OCI-LY1 (cell line): ENCODE measurements around the gene RNF115.

Source experiments
- H2AFZ ChIP-seq: fragments of 200-600 bp; sonication (generic), shearing (Covaris generic); 2 replicates; pipeline ENCODE4 v1.6.0; 2014; ENCODE audit warnings: antibody characterized with exemption, mild to moderate bottlenecking, low read length
- H3F3A ChIP-seq: fragments of 200-600 bp; sonication (generic), shearing (Covaris generic); 2 replicates; pipeline ENCODE4 v1.6.0; 2014; ENCODE audit warnings: mild to moderate bottlenecking, antibody characterized with exemption, low read length, moderate library complexity; ENCODE audit not compliant: insufficient read depth
- H3K27ac ChIP-seq: fragments of 200-600 bp; sonication (generic); 2 replicates; pipeline ENCODE4 v1.5.1; 2014; ENCODE audit warnings: low read length, mixed run types, mild to moderate bottlenecking, low read depth; ENCODE audit not compliant: poor library complexity, severe bottlenecking
- H3K27me3 ChIP-seq: fragments of 200-600 bp; sonication (generic); 2 replicates; pipeline ENCODE4 v1.6.0; 2014; ENCODE audit warnings: antibody characterized with exemption, mild to moderate bottlenecking, low read length, moderate library complexity; ENCODE audit not compliant: insufficient read depth
- H3K36me3 ChIP-seq: fragments of 200-600 bp; sonication (generic); 2 replicates; pipeline ENCODE4 v1.6.1; 2014; ENCODE audit warnings: mild to moderate bottlenecking, antibody characterized with exemption, low read length, moderate library complexity, mixed read lengths; ENCODE audit not compliant: insufficient read depth
- H3K4me1 ChIP-seq: fragments of 200-600 bp; sonication (generic); 2 replicates; pipeline ENCODE4 v1.5.1; 2014; ENCODE audit warnings: mild to moderate bottlenecking, low read length, moderate library complexity; ENCODE audit not compliant: insufficient read depth, severe bottlenecking
- H3K4me2 ChIP-seq: fragments of 200-600 bp; sonication (generic), shearing (Covaris generic); 2 replicates; pipeline ENCODE4 v1.6.1; 2014; ENCODE audit warnings: low read length
- H3K4me3 ChIP-seq: fragments of 200-600 bp; sonication (generic); 2 replicates; pipeline ENCODE4 v1.5.1; 2014; ENCODE audit warnings: low read length, low read depth, mild to moderate bottlenecking, mixed read lengths; ENCODE audit not compliant: poor library complexity, severe bottlenecking
- H3K79me2 ChIP-seq: fragments of 200-600 bp; shearing (Covaris generic); 2 replicates; pipeline ENCODE4 v1.6.1; 2016; ENCODE audit warnings: mixed run types, low read length, mixed read lengths; ENCODE audit not compliant: insufficient read depth
- H3K9ac ChIP-seq: fragments of 200-600 bp; sonication (generic), shearing (Covaris generic); 2 replicates; pipeline ENCODE4 v1.6.1; 2014; ENCODE audit warnings: mild to moderate bottlenecking, low read length, mixed read lengths
- H3K9me2 ChIP-seq: fragments of 200-600 bp; sonication (generic), shearing (Covaris generic); 2 replicates; pipeline ENCODE4 v1.6.1; 2014; ENCODE audit warnings: low read depth, mild to moderate bottlenecking, low read length, mixed read lengths
- H3K9me3 ChIP-seq: fragments of 200-600 bp; shearing (Covaris generic); 2 replicates; pipeline ENCODE4 v1.6.1; 2014; ENCODE audit warnings: low read length, mixed read lengths
- H4K20me1 ChIP-seq: fragments of 200-600 bp; sonication (generic), shearing (Covaris generic); 2 replicates; pipeline ENCODE4 v1.6.0; 2016; ENCODE audit warnings: mild to moderate bottlenecking, low read length; ENCODE audit not compliant: insufficient read depth
- EZH2 ChIP-seq: fragments of 200-600 bp; sonication (generic), shearing (Covaris generic); IDR thresholded peaks from 2 replicates; pipeline ENCODE4 v1.8.0; 2017; ENCODE audit warnings: borderline replicate concordance, mixed run types, mild to moderate bottlenecking, antibody characterized with exemption, low read length, moderate library complexity, mixed read lengths
- TF ChIP-seq, protein P1 (sequence below): fragments of 200-600 bp; sonication (generic), shearing (Covaris generic); IDR thresholded peaks from 2 replicates; pipeline ENCODE4 v1.5.1; 2017; ENCODE audit warnings: mild to moderate bottlenecking, antibody characterized with exemption, low read length, moderate library complexity, mixed read lengths

RNF115 gene

DNA sequence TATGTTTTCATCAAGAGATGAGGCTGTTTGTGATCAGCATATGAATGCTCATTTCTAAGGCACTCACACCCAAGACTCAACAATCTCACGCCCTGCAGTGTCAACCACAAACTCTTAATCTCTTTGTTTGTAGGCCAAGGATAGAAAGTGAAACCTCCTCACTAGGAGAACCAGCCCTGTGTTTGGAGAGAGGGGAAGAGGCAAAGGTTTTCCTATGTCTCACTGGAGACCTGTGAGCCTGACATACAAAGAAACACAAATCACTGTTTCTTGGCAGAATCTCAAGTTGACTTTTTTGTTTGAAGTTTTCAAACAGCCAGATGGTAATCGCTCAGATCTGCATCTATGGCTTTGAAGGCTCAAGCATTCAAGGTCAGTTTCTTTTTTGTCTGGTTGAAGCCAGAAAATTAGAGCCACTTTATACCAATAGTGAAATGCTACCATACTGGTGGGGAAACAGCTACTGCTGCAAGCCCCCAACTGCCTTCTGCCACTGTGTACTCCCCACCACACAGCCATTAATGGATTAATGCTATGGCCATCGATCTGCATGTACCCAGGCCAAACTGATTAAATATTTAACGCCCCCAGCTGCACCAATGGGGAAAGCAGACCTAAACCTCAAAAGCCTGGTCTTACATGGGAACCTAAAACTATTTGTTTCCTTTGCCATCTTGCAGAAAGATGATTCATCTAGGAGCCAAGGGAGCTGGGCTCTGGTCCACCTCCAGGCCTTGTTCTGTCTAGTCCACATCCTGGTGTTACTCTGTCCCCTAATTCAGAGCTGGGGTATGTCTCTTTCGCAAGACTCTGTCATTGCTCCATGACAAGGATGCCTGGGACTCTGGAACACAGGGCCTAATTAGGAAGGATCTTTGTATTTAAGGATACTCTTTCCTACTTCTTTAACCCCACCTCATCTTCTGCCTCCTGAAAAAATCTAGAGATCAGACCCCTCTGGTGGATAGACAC is 133.0 kb downstream of the RNF115 start:
- Histone ChIP-seq H3K27ac (no peak overlapping the region), H3K27me3 (no peaks in the 10 kb centered on the region), H3K4me3 (no peak overlapping the region), H3K79me2 (no peaks in the 10 kb centered on the region), H2AFZ (no peak overlapping the region), H3K9me2 (no peaks in the 10 kb centered on the region), H3K4me2 (no peak overlapping the region), H4K20me1 (no peaks in the 10 kb centered on the region), H3K9me3 (no peaks in the 10 kb centered on the region), H3K9ac (no peak overlapping the region), H3K4me1 (no peaks in the 10 kb centered on the region), H3F3A (no peaks in the 10 kb centered on the region), H3K36me3 (no peaks in the 10 kb centered on the region)
- TF ChIP-seq, protein P1, sequence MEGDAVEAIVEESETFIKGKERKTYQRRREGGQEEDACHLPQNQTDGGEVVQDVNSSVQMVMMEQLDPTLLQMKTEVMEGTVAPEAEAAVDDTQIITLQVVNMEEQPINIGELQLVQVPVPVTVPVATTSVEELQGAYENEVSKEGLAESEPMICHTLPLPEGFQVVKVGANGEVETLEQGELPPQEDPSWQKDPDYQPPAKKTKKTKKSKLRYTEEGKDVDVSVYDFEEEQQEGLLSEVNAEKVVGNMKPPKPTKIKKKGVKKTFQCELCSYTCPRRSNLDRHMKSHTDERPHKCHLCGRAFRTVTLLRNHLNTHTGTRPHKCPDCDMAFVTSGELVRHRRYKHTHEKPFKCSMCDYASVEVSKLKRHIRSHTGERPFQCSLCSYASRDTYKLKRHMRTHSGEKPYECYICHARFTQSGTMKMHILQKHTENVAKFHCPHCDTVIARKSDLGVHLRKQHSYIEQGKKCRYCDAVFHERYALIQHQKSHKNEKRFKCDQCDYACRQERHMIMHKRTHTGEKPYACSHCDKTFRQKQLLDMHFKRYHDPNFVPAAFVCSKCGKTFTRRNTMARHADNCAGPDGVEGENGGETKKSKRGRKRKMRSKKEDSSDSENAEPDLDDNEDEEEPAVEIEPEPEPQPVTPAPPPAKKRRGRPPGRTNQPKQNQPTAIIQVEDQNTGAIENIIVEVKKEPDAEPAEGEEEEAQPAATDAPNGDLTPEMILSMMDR = no peak
- no peak for TF ChIP-seq EZH2

DNA sequence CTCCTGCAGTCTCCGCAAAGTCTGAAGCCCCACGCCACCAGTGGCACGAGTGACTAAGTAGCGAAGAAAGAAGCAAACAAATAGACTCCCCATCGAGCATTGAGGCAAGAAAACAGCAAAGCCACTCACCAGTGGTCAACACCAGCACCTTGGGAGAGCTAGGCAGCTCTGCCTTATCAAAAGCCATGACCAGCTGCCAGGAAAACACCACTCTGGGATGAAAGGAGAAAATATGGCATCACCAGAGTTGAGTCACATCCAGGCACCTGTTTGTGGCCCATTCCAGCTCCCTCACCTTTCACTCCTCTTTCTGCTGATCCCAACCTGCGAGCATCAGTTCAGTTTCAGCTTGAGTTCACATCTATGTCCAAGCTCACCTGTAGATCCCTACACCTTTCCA is 134.0 kb downstream of the RNF115 start:
- TF ChIP-seq EZH2 = no peak
- Histone ChIP-seq H3K9me3 (no peaks in the 10 kb centered on the region), H3K9ac (no peak overlapping the region), H3K27me3 (no peaks in the 10 kb centered on the region), H4K20me1 (no peaks in the 10 kb centered on the region), H3K79me2 (no peaks in the 10 kb centered on the region), H2AFZ (no peak overlapping the region), H3K27ac (no peak overlapping the region), H3K9me2 (no peaks in the 10 kb centered on the region), H3K4me1 (no peaks in the 10 kb centered on the region), H3K36me3 (no peaks in the 10 kb centered on the region), H3K4me2 (no peak overlapping the region), H3F3A (no peaks in the 10 kb centered on the region), H3K4me3 (no peak overlapping the region)

DNA sequence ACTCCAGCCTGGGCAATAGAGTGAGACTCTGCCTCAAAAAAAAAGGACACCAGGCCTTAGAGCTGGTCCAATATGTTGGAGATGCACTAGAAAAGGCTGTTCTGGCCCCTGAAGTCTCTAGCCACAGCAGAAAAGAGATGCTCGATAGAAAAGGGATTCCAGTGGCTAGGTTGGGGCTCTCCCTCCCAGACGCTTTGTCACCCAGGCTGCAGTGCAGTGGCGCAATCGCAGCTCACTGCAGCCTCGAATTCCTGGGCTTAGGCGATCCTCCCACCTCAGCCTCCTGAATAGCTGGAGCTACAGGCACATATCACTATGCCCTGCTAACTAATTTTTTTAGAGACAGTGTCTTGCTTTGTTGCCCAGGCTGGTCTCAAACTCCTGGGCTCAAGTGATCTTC is 135.0 kb downstream of the RNF115 start:
- no peaks in the 10 kb centered on the region for H3K4me1 ChIP-seq
- no peaks in the 10 kb centered on the region for H4K20me1 ChIP-seq
- H3K36me3 ChIP-seq = no peaks in the 10 kb centered on the region
- no peak overlapping the region for H3K4me3 ChIP-seq
- H3K4me2 ChIP-seq = no peak overlapping the region
- H3K9me2 ChIP-seq = no peaks in the 10 kb centered on the region
- H3K27me3 ChIP-seq = no peaks in the 10 kb centered on the region
- no peak for TF ChIP-seq EZH2
- TF ChIP-seq, protein P1 = no peak
- H3K9ac ChIP-seq = no peak overlapping the region
- no peaks in the 10 kb centered on the region for H3F3A ChIP-seq
- no peak overlapping the region for H2AFZ ChIP-seq
- H3K9me3 ChIP-seq = no peaks in the 10 kb centered on the region
- H3K79me2 ChIP-seq = no peaks in the 10 kb centered on the region
- no peak overlapping the region for H3K27ac ChIP-seq
